Natural killer cell (primary cell): ENCODE measurements around the gene DDX56. TPM values are rescaled to one million over a fixed set of nuclear protein-coding genes. Genes with fewer than 3 reads are reported as not detected.

Experiments
- ATAC-seq, 3 donors: fragments of 150-1000 bp in 2 of 3; fragments of 200-7000 bp in 1 of 3; cut with Tn5 transposase; 1 replicate in 1 of 3; 2 replicates in 2 of 3; pipeline ENCODE4 v1.10.0; 2021; ENCODE audit warnings: mild to moderate bottlenecking in 2 of 3, moderate library complexity in 2 of 3
- DNase-seq, 2 donors: peaks; one replicate each; pipeline versions ENCODE4 v3.0.0 to v3.0.0-alpha.2; 2013 to 2021; ENCODE audit warnings: mixed read lengths in 1 of 2
- H3K27ac ChIP-seq: one replicate; pipeline ENCODE4 v1.5.1; 2013; ENCODE audit warnings: mild to moderate bottlenecking, low read length
- H3K27me3 ChIP-seq: one replicate; pipeline ENCODE4 v1.6.1; 2013; ENCODE audit warnings: low read length; ENCODE audit not compliant: control insufficient read depth, insufficient read depth
- H3K36me3 ChIP-seq: one replicate; pipeline ENCODE4 v1.6.1; 2013; ENCODE audit warnings: low read length; ENCODE audit not compliant: control insufficient read depth, insufficient read depth
- H3K4me1 ChIP-seq: one replicate; pipeline ENCODE4 v1.6.1; 2013; ENCODE audit warnings: low read length; ENCODE audit not compliant: control insufficient read depth, insufficient read depth
- H3K4me3 ChIP-seq: one replicate; pipeline ENCODE4 v1.5.1; 2013; ENCODE audit warnings: low read length
- H3K9me3 ChIP-seq: one replicate; pipeline ENCODE4 v1.6.1; 2013; ENCODE audit warnings: low read length; ENCODE audit not compliant: control insufficient read depth, insufficient read depth
- H3K27ac Mint-ChIP-seq, 2 donors: one replicate each; pipeline ENCODE4 v1.8.0; 2022; ENCODE audit warnings: mild to moderate bottlenecking in 2 of 2, mixed read lengths in 2 of 2, moderate library complexity in 1 of 2
- H3K27me3 Mint-ChIP-seq, 2 donors: one replicate each; pipeline ENCODE4 v1.8.0; 2022; ENCODE audit warnings: low read depth in 2 of 2, mixed read lengths in 2 of 2
- H3K36me3 Mint-ChIP-seq: one replicate; pipeline ENCODE4 v1.8.0; 2022; ENCODE audit warnings: mixed read lengths
- H3K4me1 Mint-ChIP-seq, 2 donors: one replicate each; pipeline ENCODE4 v1.8.0; 2022; ENCODE audit warnings: mixed read lengths in 2 of 2
- H3K4me3 Mint-ChIP-seq: one replicate; pipeline ENCODE4 v1.8.0; 2022; ENCODE audit warnings: mild to moderate bottlenecking, moderate library complexity, mixed read lengths
- H3K9me3 Mint-ChIP-seq, 2 donors: one replicate each; pipeline ENCODE4 v1.8.0; 2022; ENCODE audit warnings: mixed read lengths in 2 of 2
- CTCF ChIP-seq: fragments of 200-600 bp; IDR thresholded peaks from one replicate; pipeline ENCODE4 v1.8.0; 2022; ENCODE audit warnings: antibody characterized with exemption
- WGBS: methylation state at CpG from one replicate; pipeline ENCODE4 v1.1.7; 2013; ENCODE audit warnings: missing lambda C conversion rate; ENCODE audit not compliant: insufficient coverage; 5-methylcytosine and 5-hydroxymethylcytosine counted together
- intact Hi-C: fragments of 100-400 bp; cut with micrococcal nuclease; formaldehyde crosslinking; loops from one replicate; pipeline ENCODE4 v1.14.2; 2022
- total RNA-seq, 4 donors: library from RNA; stranded (reverse); fragments of 120-200 nt in 1 of 4; gene quantifications; one replicate each; pipeline versions ENCODE4 v1.2.3 to v1.2.4, GENCODE V29; 2013 to 2022

DDX56 gene
- total RNA-seq, 3 donors from 2014 or later (not counting 1 experiment from before 2014, with no cell fraction given), result 67.8 to 85.5 (median 84.5) TPM

GRCh38 chr7:44595934-44596635 is 22.4 kb upstream of the DDX56 start:
- H3K36me3 ChIP-seq, result no peaks in the 10 kb centered on the region
- Mint-ChIP-seq H3K9me3 (no peaks in the 10 kb centered on the region), H3K4me3 (no peak overlapping the region), H3K27me3 (peaks cover 8 to 14% of the 10 kb centered on the region in 2 donors), H3K27ac (no peak overlapping the region), H3K36me3 (no peaks in the 10 kb centered on the region), H3K4me1 (no peaks in the 10 kb centered on the region)
- TF ChIP-seq CTCF, result no peak
- DNase-seq, result no peak
- no peak for ATAC-seq
- no peaks in the 10 kb centered on the region for H3K9me3 ChIP-seq
- intact Hi-C loops, result no loop called here
- no peaks in the 10 kb centered on the region for H3K4me1 ChIP-seq
- H3K4me3 ChIP-seq, result no peak overlapping the region
- no peak overlapping the region for H3K27ac ChIP-seq
- H3K27me3 ChIP-seq, result no peaks in the 10 kb centered on the region
- 81% methylated on average over 5 of the region's 5 CpGs for WGBS

- peaks cover 4% of the 10 kb centered on the region for H3K4me1 ChIP-seq
- no peaks in the 10 kb centered on the region for H3K9me3 Mint-ChIP-seq
- H3K36me3 ChIP-seq, result no peaks in the 10 kb centered on the region
- H3K9me3 ChIP-seq, result no peaks in the 10 kb centered on the region
- TF ChIP-seq CTCF, result no peak
- WGBS, result 100% methylated on average over 1 of the region's 1 CpG
- ATAC-seq (no peak), DNase-seq (no peak)
- no peak overlapping the region for H3K27ac Mint-ChIP-seq
- no peaks in the 10 kb centered on the region for H3K27me3 ChIP-seq
- H3K27me3 Mint-ChIP-seq, result peaks cover 0 to 10% of the 10 kb centered on the region in 2 donors
- H3K27ac ChIP-seq, result no peak overlapping the region
- no peak overlapping the region for H3K4me3 Mint-ChIP-seq
- H3K4me3 ChIP-seq, result no peak overlapping the region
- intact Hi-C loops, result no loop called here
- peaks cover 3 to 7% of the 10 kb centered on the region in 2 donors for H3K4me1 Mint-ChIP-seq
- no peaks in the 10 kb centered on the region for H3K36me3 Mint-ChIP-seq
Observed at GRCh38 chr7:44590910-44591309, 17.2 kb upstream of the DDX56 start.

- Histone ChIP-seq H3K27ac (no peak overlapping the region), H3K4me3 (no peak overlapping the region), H3K4me1 (peaks cover 5% of the 10 kb centered on the region), H3K9me3 (no peaks in the 10 kb centered on the region), H3K36me3 (no peaks in the 10 kb centered on the region), H3K27me3 (no peaks in the 10 kb centered on the region)
- ATAC-seq, result peak; percentile 76 to 92 (median 79)
- Mint-ChIP-seq H3K27me3 (peaks cover 0 to 2% of the 10 kb centered on the region in 2 donors), H3K4me1 (peaks cover 4 to 8% of the 10 kb centered on the region in 2 donors), H3K27ac (peak overlapping the region in 1 of 2 donors; percentile 12), H3K36me3 (no peaks in the 10 kb centered on the region), H3K9me3 (no peaks in the 10 kb centered on the region), H3K4me3 (no peak overlapping the region)
- peak; percentile 43 to 81 for DNase-seq
- 4% methylated on average over 4 of the region's 6 CpGs for WGBS
- intact Hi-C loops, result loop anchor here (1.0 to 5.0 kb wide), 3 partner anchors 334 to 674 kb away; no protein-coding TSS in a partner anchor
- peak; percentile 74 for TF ChIP-seq CTCF
Observed at GRCh38 chr7:44587843-44588711, 14.4 kb upstream of the DDX56 start.
